IPS-18c (cell line): Measurements from ENCODE around the gene ANKRD13D.

Experiments used
- H3K4me3 ChIP-seq: 2 replicates; pipeline ENCODE4 v1.7.0; 2013; ENCODE audit warnings: low read depth, mild to moderate bottlenecking, low read length, moderate library complexity; ENCODE audit not compliant: insufficient read depth
- H3K9me3 ChIP-seq: one replicate; pipeline ENCODE4 v1.6.1; 2013; ENCODE audit warnings: mild to moderate bottlenecking, low read length, moderate library complexity; ENCODE audit not compliant: control insufficient read depth, insufficient read depth

The ANKRD13D gene

DNA sequence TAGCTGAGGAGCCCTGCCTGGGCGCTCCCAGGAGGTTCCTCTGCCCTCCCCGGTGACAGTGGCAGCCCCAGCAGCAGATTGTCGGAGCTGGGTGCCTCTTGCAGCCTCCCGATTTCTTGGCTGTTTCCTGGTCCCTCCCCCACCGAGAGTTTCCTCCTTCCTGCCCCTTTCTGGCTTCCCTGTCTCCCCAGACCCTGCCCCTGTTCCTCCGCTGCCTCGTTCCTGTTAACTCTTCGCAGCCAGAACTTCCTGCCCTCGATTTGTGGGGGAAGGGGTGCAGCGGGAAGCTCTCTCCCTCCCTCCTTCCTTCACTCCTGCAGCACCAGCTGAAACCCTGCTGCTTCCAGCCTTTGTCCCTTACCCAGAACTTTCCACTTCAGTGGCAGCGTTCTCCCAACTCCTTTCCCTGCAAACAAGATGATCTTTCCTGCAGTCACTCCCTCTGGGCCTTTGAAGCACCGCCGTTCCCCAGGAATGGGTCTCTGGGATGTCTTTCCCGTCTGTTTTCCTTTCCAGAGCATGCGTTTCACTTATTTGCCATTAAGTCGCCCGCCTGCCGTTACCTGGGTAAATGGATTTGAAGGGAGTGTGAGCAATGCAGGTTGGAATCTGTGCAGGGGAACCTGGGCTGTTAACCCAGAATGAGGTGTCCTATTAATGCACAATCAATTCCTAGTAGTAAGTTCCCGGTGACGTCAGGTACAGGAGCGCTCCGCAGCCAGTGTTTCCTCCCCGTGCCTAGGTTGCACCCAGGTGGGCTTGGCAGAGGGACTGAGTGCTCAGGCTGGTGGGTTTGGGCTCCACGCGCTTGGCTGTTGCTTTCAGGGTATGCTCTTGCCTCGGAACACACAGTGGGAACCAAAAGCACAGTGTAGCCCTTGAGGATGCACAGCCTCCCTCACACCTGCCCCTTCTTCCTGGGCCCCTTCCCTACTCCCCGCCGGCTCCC lies 18.6 kb upstream of the ANKRD13D start:
- Histone ChIP-seq H3K4me3 (no peak overlapping the region), H3K9me3 (no peaks in the 10 kb centered on the region)

DNA sequence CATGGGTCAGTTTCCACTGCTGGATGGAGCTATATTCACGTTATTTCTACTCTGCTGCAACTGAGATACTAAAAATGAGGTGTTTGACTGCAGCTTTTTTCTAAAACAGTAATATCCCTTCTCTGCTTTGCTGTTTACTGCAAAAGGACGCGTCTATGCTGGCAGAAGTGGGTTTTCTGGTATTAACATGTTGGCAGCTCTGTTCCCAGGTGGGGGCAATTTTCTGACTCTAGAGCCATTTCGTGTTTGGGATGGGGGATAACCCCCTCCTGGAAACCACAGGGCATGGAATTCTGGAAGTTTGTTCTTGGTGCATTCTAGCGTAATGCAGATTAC lies 17.9 kb upstream of the ANKRD13D start:
- no peaks in the 10 kb centered on the region for H3K9me3 ChIP-seq
- no peak overlapping the region for H3K4me3 ChIP-seq

DNA sequence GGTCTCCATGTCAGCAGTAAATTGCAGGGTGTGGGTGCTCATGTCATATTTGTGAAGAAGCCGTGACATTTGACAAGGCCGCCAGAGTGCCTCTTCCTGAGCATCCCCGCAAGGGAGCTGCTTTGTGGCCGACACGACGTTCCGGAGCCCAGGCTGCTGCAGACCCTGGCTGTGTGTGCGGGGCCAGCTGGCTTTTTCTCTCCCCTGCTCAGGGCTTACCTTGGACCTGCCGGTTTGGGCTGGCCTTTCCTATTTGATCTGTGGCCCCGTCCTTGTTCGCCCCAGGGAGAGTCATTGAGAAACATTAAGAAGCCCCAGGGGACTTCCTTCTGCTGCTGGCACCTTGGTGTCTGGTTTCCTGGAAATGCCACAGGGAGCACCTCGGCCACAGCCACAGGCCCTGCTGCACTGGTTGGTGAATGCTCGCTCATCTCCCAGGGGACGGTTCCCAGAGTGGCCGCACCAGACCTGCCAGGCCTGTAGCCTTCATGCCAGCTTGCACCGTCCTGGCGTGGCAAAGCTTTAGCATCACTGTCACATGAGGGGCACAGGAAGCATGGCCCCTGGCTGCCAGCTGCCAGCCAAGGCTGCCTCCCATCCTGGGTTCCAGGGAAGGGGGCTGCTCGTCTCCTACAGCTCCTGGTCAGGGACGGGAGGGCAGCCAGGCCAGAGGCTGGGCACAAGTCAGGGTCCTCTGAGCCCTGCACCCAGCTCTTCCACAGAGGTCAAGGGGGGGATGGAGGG lies 17.4 kb upstream of the ANKRD13D start:
- Histone ChIP-seq H3K4me3 (no peak overlapping the region), H3K9me3 (no peaks in the 10 kb centered on the region)

DNA sequence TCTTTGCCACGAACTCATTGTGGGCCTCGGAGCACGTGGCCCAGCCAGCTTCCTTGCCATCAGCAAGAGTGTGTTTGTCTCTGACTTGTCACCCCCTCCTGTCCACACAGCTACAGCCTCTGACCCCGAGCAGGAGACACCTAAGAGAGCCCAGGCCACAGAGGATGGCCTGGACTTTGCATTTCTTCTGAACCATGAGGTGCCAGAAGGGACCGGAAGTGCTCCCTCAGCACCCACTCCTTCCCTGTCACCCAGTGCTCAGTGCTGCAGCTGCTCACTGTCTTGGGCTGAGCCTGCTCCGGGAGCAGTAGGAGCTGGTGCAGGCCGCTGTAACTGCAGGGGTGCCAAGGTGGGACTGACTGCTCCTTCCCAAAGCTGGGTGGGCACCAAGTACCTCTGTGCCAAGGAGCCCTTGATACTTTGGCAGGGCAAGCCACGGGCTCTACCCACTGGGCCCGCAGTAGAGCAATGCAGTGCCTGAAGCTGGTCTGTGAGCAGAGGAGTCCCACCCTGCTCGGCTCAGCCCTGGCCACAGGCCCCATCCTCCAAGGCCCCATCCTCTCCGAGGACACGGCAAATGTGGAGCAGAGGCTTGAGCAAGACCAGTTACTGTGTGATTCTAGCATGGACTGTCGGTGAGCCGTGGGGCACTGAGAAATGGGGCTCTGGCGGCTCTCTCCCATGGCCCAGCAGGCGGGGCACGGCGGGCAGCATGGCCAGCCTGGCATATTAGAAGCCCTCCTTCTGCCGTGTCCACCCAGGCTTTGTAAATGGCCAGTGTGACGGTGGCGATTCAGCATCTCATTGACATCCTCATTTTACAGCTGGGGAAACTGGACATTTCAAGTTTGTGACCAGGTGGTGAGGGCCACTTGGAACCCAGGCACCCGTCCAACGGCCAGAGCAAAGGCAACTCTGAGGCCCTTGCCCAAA lies 16.5 kb upstream of the ANKRD13D start:
- H3K4me3 ChIP-seq, result no peak overlapping the region

DNA sequence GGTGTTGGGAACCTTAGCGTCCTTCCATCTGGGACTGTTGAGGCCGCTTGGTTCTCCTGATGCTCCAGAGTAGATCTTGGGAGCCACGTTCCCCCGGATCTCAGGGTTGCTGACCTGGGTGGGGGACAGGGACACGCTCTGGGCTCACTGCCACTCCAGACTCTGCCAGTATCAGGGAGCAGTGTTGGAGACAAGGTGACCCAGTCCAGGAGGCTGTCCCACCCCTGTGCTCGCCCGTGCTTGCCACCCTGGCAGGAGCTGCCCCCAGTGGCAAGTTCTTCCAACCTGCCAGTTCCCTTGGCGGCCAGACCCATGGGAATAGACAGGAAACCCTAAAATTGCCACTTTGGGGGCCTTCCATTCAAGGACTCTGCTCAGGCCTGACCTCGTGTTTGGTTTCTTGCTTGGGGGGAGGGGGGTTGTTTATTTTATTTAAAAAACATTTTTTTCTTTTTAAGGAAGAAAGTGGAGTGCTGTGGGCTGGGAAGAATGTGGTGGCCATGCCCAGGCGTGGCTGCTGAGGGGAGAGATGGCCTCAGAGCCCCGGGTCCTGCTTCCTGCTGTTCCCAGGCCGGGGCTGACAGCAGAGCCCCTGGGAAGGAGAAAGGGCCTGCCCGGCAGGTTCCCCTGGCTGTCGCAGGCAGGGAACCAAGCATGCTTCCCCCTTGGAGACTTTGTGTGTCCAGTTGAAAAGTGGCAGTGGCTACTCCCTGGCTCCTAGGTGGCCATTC lies 15.7 kb upstream of the ANKRD13D start:
- H3K9me3 ChIP-seq, result no peaks in the 10 kb centered on the region
- no peak overlapping the region for H3K4me3 ChIP-seq

More for the DNA sequence above, 16.5 kb upstream of the ANKRD13D start:
- no peaks in the 10 kb centered on the region for H3K9me3 ChIP-seq

DNA sequence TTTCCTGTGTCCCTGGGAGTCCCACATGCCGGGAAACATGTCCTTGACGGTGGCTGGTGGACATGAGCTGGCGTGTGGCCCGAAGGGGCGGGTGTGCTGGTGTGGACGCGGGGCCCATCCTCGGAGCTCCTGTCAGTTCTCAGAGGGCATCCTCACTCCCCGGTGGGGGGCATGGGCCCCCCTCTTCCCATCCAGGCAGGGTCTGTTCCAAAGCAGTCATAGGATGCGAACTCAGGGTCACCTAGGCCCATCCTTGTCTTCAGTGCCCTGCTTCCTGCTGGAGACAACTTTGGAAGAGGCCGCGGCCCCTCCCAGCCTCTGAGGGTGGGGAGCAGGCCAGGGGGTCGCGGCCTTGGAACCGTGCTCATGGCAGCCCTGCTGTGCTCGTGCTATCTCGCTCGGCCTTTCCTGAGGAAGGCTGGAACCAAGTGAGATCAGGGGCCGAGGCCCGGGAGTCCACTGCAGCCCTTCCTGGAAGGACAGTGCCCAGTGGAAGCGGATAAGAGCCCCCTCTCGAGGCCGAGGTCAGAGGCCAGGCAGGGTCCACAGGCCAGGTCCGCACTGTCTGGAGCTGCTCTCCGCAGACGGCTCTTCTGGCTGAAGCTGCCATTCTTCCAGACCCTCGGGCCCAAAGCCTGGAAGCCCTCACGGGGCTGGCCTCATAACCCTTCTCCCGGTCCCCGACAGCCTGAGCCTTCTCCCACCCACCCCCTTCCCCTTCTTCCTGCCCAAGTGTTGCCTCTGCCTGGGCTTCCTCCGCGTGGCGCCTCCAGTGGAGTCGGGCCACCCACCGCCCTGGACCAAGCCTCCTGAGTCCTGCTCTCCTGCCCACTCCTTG lies 14.1 kb upstream of the ANKRD13D start:
- Histone ChIP-seq H3K4me3 (no peak overlapping the region), H3K9me3 (no peaks in the 10 kb centered on the region)

DNA sequence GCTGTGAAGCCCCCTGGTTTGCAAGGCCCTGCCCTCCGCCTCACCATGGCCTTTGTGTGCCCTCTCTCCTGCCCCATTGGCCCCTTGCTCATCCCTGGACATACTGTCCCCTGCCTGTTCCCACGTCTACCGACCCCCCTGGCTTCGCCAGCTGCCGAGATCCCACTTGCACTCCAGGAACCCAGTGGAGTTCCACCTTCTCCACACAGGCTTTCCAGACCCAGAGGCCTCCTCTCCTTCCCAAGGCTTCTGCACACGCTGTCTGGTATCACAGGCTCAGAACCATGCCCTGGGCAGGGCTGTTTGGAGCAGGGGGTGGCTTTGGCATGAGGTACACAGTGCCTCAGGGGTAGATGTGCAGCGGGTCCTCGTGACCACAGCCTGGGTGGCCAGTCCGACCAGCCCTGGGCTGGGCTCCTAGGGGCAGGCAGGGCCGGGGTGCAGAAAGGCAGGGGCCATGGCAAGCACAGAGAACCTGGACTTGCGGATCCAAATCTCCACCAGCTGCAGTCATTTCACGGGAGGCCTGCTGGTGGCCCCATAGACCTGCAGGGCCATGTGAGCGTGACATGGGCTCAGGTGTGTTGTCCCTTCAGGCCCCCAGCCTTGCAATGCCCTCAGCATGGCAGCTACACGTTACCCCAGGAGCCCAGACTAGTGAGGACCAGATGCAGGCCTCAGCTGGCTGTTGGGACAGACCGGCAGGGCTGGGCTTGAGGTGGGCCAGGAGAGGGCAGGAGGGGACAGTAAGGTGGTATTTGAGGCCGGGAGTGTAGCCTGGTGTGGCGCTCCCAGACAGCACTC lies 13.3 kb upstream of the ANKRD13D start:
- no peak overlapping the region for H3K4me3 ChIP-seq
- no peaks in the 10 kb centered on the region for H3K9me3 ChIP-seq

DNA sequence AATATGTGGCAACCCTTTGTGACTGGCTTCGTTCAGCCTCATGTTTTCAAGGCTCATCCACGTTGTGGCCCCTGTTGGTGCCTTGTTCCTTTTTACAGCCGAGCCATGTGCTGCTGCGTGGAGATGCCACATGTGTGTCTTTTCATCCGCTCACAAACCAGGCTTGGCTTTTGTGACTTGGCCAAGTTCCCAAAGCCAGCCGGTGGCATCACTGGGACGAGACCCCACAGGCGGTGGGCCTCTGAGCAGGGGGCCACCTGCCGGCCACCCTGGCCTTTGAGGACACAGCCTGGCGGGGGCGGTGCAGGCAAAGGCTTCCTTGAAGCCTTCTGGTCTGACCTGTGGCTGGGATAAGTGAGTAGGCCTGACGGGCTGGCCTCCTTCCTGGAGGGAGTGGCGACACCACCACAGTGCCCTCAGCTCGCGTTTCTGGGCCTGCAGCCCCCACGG lies 12.3 kb upstream of the ANKRD13D start:
- no peak overlapping the region for H3K4me3 ChIP-seq
- H3K9me3 ChIP-seq, result no peaks in the 10 kb centered on the region

DNA sequence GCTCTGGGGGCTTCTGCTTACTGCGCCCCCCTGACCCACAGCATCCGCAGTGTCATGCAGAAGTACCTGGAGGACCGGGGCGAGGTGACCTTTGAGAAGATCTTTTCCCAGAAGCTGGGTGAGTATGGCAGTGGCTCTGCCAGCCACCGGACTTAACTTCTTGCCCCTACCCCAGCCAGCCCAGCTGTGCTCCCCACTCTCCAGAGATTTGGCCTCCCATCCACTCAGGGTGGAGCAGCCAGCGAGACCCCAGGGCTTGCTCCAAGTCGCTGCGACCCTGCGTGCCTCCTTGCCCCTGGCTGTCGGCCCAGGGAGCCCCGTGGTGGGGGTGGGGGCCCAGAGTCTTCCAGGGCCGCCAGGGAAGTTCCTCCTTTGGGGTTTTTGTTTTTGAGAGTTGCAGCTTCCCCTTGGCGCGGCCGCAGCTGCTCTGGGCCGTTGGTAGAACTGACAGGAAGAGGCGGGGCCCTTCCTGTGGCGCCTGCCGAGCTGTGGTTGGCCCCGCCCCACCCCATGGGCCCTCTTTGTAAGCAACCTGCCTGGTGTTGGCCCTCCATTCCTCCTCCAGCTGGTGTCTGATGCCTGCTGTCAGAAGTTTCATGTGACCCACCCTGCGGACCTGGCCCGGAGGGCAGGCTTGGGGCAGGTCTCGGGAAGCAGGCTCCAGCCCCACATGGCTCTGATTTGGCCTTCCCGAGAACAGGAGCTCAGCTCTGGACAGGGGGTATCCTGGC lies 11.7 kb upstream of the ANKRD13D start:
- no peak overlapping the region; the same call in 1 of the 2 replicates for H3K4me3 ChIP-seq
- H3K9me3 ChIP-seq, result no peaks in the 10 kb centered on the region

DNA sequence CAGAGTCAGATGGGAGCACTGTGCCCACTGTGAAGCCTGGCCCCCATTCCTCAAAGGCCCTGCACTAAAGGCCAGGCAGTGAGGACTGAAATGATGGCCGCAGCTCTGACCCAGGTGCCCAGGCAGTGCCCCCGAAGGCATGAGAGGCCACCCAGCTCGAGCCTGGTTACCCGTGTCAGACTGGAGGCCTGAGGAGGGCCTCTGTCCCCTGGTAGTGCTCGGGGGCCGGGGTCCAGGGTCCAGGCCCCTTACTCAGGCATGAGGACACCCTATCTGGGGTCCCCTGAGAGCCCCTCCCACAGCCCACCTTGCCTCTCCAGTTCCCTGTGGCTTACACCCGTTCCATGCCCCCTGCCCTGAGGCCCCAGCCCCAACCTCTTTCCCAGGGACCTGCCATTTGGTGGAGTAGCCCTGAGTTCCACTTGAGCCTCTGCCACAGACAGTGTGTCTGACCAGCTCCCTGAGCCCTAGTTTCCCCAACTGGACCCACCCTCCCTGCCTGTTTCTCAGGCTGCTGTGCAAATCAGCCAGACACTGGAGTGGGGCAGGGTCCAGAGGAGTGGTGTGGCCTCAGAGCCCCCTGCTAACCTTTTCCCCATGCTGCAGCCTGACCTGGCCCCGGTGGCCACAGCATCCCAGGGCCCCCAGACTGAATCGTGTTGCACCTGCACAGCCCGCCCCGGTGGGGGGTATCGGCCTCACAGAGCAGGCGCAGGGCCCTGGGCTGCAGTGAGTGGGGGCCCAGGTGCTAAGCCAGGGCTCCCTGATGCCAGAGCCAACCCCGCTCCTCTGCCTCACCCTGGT lies 10.8 kb upstream of the ANKRD13D start:
- H3K4me3 ChIP-seq, result no peak overlapping the region
- no peaks in the 10 kb centered on the region for H3K9me3 ChIP-seq

DNA sequence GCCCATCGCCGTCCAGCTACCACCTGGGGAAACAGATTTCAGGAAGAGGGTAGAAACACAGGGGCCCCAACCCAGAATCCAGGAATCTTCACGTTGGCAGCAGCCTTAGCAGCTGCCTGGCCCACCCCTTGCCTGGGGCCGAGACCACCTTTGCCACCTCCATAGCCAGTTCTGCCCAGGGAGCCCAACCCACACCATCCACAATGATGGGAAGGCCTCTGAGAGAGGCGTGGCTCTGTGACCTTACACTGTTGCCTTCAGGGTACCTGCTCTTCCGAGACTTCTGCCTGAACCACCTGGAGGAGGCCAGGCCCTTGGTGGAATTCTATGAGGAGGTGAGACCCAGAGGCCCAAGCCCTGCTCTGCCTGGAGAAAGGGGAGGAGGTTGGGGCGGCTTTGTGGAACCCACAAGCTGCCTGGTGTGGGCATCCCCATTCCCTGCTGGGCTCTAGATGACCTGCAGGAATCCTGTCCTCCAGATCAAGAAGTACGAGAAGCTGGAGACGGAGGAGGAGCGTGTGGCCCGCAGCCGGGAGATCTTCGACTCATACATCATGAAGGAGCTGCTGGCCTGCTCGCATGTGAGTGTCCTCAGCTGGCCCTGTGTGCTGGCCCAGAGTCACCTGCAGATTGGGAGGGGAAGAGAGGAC lies 10.0 kb upstream of the ANKRD13D start:
- Histone ChIP-seq H3K9me3 (no peaks in the 10 kb centered on the region), H3K4me3 (no peak overlapping the region)

DNA sequence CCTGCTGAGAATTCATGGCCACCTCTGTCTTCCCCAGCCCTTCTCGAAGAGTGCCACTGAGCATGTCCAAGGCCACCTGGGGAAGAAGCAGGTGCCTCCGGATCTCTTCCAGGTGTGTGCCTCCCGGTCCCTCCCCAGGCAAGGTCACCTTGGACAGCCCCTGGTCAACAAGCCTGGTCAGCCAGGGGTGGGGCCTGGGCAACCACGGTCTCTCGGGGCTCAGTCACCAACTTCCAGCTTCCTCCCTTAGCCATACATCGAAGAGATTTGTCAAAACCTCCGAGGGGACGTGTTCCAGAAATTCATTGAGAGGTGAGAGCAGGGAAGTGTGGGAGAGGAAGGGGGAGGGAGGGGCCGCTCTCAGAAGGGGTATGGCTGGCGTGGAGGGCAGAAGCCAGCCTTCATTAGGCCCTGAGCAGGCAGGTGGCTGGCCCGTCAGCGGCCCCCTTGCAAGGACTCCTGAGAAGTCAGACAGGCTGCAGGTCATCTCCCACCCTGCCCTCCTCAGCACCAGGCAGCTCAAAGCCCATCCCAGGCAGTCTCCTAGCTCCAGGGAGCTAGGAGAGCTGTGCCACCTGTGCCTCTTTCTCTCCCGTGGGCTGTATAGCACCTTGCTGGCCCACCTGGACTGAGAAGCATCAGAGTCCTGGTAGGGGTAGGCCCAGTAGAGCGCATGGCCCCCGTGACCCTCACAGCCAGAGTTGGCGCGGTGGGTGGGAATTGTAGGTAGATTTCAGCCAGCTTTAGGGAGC lies 9.3 kb upstream of the ANKRD13D start:
- H3K9me3 ChIP-seq, result no peaks in the 10 kb centered on the region
- no peak overlapping the region for H3K4me3 ChIP-seq

DNA sequence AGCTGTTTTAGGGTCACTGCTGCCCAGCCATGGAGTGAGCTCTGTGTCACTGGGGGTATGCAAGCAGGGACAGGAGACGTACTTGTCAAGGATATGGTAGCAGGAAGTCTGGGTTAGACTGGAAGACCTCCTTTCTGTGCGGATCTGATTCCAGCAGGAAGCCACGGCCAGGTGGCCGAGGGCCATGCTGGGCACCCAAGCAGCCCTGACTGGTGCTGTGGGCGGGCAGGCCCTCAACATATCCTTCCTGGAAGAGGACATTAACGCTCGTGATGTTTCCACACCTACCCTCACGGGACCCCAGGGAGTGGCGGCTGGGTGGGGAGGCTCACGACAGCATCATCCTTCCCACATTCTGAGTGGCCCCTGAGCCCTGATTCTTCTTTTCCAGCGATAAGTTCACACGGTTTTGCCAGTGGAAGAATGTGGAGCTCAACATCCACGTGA lies 8.7 kb upstream of the ANKRD13D start:
- Histone ChIP-seq H3K4me3 (no peak overlapping the region), H3K9me3 (no peaks in the 10 kb centered on the region)
